ENCODE measurements around the gene INTS14.

The INTS14 gene

DNA sequence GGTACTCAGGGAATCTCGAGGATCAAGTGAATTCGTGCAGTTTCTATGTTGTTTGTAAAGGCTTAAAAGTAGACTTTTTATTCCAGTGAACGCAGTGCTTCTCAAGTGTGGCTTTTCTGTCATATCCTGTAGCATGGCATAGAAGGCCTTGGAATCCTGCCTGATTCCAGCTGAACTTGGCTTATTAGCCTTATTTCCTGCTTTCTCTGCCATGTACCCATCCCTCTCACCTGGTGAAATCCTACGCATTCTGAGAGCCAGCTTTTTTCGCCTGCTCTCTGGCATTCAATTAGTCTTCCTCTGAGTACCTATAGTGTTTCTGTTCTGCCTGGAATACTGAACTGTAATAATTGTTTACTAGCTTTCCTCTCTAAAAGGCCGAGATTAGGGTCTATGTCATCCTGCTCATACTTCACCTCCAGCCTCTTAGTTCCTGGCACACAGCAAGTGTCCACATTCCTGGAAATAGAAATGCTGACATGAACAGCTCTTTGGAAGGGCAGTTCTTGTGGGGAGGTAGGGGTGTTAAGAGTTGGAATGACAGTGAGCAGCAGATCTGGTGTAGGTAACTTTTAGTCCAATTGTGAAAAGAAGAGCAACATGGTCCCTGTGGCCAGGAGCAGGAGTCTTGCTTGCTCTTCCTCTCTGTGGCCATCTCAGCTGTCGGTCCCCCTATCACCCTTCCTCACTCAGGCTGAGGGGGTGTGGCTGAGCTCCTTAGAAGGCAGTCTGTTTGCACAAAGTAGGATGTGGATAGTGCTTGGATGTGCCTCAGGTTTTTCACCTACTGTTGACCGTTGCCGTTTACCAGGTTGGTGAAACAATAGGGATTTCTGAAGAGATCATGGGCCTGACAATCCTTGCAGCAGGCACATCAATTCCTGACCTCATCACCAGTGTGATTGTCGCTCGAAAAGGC lies 41.2 kb upstream of the INTS14 start:
- H3K27ac ChIP-seq = no peak overlapping the region
- no peak for DNase-seq (ENCODE audit: low spot score)
- CTCF ChIA-PET = interaction anchor here (1.1 to 1.2 kb wide), 2 partner anchors 14 to 177 kb away, joined by 3 to 4 read pairs; no protein-coding TSS in a partner anchor
- TF ChIP-seq CTCF (conservative IDR thresholded peaks at IDR 0.05; ENCODE audit: low read depth) = no peak
- POLR2A ChIA-PET (ENCODE audit: low non-redundant PET) = no interaction called here

DNA sequence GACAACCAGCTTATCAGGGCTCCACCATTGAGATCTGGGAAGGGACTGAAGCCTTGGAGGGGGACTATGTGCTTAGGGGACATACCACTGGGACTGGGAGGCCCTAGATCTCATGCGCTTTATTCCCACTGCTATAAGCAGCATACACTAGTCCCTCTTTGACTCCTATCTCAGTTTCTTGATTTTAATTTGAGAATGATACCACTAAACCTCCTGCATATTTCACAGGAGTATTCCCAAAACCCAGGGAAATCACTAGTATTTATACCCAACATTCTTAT lies 40.1 kb upstream of the INTS14 start:
- no peak for TF ChIP-seq CTCF (conservative IDR thresholded peaks at IDR 0.05; ENCODE audit: low read depth)
- DNase-seq (ENCODE audit: low spot score) = no peak
- ChIA-PET CTCF (no interaction called here), POLR2A (ENCODE audit: low non-redundant PET) (no interaction called here)
- no peak overlapping the region for H3K27ac ChIP-seq

GRCh38 chr15:65650312-65651041 lies 39.5 kb upstream of the INTS14 start:
- ChIA-PET CTCF (interaction anchor here (1.1 kb wide), 1 partner anchor 28 kb away, joined by 3 read pairs; no protein-coding TSS in a partner anchor), POLR2A (ENCODE audit: low non-redundant PET) (no interaction called here)
- no peak for TF ChIP-seq CTCF (conservative IDR thresholded peaks at IDR 0.05; ENCODE audit: low read depth)
- no peak overlapping the region for H3K27ac ChIP-seq
- DNase-seq (ENCODE audit: low spot score) = no peak

DNA sequence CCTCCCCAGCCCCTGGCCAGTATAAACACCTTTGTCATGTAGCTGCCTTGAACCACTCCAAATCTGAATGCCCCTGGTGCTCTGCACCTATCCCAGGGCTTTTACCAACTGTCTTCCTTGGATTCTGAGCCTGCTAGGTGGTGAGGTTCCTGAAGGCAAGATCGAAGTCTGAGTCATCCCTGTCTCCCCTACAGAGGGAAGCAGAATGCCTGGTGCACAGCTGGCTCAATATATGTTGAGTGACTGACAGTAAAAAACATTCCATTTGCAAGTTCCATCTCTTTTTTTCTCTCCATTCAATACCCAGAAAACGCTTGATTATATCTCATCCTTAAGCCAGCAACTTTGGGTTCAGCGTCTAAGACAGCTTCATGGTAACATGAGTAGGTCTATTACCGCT lies 35.6 kb upstream of the INTS14 start:
- DNase-seq (ENCODE audit: low spot score) = no peak
- POLR2A ChIA-PET (ENCODE audit: low non-redundant PET) = no interaction called here
- TF ChIP-seq CTCF (conservative IDR thresholded peaks at IDR 0.05; ENCODE audit: low read depth) = no peak
- no peak overlapping the region for H3K27ac ChIP-seq
- CTCF ChIA-PET = interaction anchor here (0.7 kb wide), 1 partner anchor 157 kb away, joined by 3 read pairs; no protein-coding TSS in a partner anchor

DNA sequence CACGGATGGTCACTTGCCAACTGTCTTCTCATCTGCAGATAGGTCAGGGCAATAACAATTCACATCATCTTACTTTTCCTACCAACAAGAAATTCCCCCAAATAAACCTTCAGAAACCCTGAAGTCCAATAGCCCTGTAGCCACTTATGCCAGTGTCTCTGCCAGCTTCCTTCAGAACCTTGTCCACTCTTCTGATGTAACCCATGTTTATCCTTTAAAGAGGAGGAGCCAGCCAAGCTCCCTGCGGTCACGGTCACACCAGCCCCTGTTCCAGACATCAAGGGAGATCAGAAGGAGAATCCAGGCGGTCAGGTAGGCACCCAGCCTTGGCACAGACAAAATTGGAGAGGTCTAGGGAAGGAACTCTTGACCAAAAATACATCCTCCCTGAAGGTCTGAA lies 34.5 kb upstream of the INTS14 start:
- ChIA-PET CTCF (no interaction called here), POLR2A (ENCODE audit: low non-redundant PET) (no interaction called here)
- H3K27ac ChIP-seq = no peak overlapping the region
- no peak for DNase-seq (ENCODE audit: low spot score)
- no peak for TF ChIP-seq CTCF (conservative IDR thresholded peaks at IDR 0.05; ENCODE audit: low read depth)

GRCh38 chr15:65644282-65644681 lies 33.4 kb upstream of the INTS14 start:
- ChIA-PET POLR2A (ENCODE audit: low non-redundant PET) (no interaction called here), CTCF (no interaction called here)
- DNase-seq (ENCODE audit: low spot score) = no peak
- H3K27ac ChIP-seq = peak overlapping the region; percentile 10; the same call in 1 of the 2 replicates
- no peak for TF ChIP-seq CTCF (conservative IDR thresholded peaks at IDR 0.05; ENCODE audit: low read depth)

Data from RWPE1 (cell line).